Choroid plexus epithelial cell (primary cell): Measurements from ENCODE around the gene C1orf35.

Experiments
- DNase-seq: peaks from one replicate; pipeline ENCODE4 v3.0.0-alpha.2; 2010; ENCODE audit warnings: low read depth
- H3K4me3 ChIP-seq: 2 replicates; pipeline ENCODE4 v1.5.1; 2011; ENCODE audit warnings: low read depth, mild to moderate bottlenecking, control low read depth, low read length, moderate library complexity
- CTCF ChIP-seq: conservative IDR thresholded peaks from 2 replicates; pipeline ENCODE4 v1.5.1; 2011; ENCODE audit warnings: low read depth, mild to moderate bottlenecking, control low read depth, inconsistent platforms, low read length, moderate library complexity

The C1orf35 gene

GRCh38 chr1:228076796-228077430 is 26.2 kb downstream of the C1orf35 start:
- H3K4me3 ChIP-seq: no peak overlapping the region
- TF ChIP-seq CTCF: no peak
- DNase-seq: no peak

- H3K4me3 ChIP-seq: no peak overlapping the region
- no peak for TF ChIP-seq CTCF
- no peak for DNase-seq
Measured at GRCh38 chr1:228075801-228076271, 27.3 kb downstream of the C1orf35 start.

- TF ChIP-seq CTCF: no peak
- DNase-seq: no peak
- no peak overlapping the region for H3K4me3 ChIP-seq
Measured at GRCh38 chr1:228074954-228075730, 28.0 kb downstream of the C1orf35 start.

- DNase-seq: no peak
- no peak overlapping the region for H3K4me3 ChIP-seq
- TF ChIP-seq CTCF: peak; percentile 40
Measured at GRCh38 chr1:228073857-228074545, 29.1 kb downstream of the C1orf35 start.

- no peak for TF ChIP-seq CTCF
- no peak for DNase-seq
- H3K4me3 ChIP-seq: no peak overlapping the region
Measured at GRCh38 chr1:228073061-228073856, 29.9 kb downstream of the C1orf35 start.

- TF ChIP-seq CTCF: no peak
- DNase-seq: no peak
- no peak overlapping the region for H3K4me3 ChIP-seq
Measured at GRCh38 chr1:228072658-228073043, 30.5 kb downstream of the C1orf35 start.
